Astrocyte (in vitro differentiated cells and primary cell): Measurements from ENCODE around the gene ITGA2. TPM values are rescaled to one million over a fixed set of nuclear protein-coding genes. Genes with fewer than 3 reads are reported as not detected.

Source experiments
- DNase-seq: peaks from one replicate; pipeline ENCODE4 v3.0.0-alpha.2; 2010; ENCODE audit warnings: low read depth
- FAIRE-seq: peaks from 2 replicates; lab custom pipeline; 2011; peaks lifted over from hg19 to GRCh38; lab: Jason Lieb, UNC
- H2AFZ ChIP-seq: 2 replicates; pipeline ENCODE4 v1.6.0; 2012; ENCODE audit warnings: low read depth, low read length, inconsistent platforms
- H3K27ac ChIP-seq: 2 replicates; pipeline ENCODE4 v1.5.1; 2011; ENCODE audit warnings: low read depth, low read length, inconsistent platforms
- H3K27me3 ChIP-seq: 2 replicates; pipeline ENCODE4 v1.6.0; 2011; ENCODE audit warnings: low read length, inconsistent platforms; ENCODE audit not compliant: insufficient read depth
- H3K36me3 ChIP-seq: 2 replicates; pipeline ENCODE4 v1.5.1; 2011; ENCODE audit warnings: low read length, inconsistent platforms; ENCODE audit not compliant: insufficient read depth
- H3K4me1 ChIP-seq: 2 replicates; pipeline ENCODE4 v1.5.1; 2011; ENCODE audit warnings: low read length, inconsistent platforms; ENCODE audit not compliant: insufficient read depth
- H3K4me2 ChIP-seq: 2 replicates; pipeline ENCODE4 v1.6.0; 2012; ENCODE audit warnings: low read length, inconsistent platforms
- H3K4me3 ChIP-seq: 2 replicates; pipeline ENCODE4 v1.5.1; 2011; ENCODE audit warnings: low read depth, mild to moderate bottlenecking, low read length, inconsistent platforms; ENCODE audit not compliant: insufficient read depth
- H3K79me2 ChIP-seq: 2 replicates; pipeline ENCODE4 v1.6.0; 2012; ENCODE audit warnings: mild to moderate bottlenecking, low read length, inconsistent platforms; ENCODE audit not compliant: insufficient read depth
- H3K9ac ChIP-seq: 2 replicates; pipeline ENCODE4 v1.6.0; 2012; ENCODE audit warnings: mild to moderate bottlenecking, low read length, inconsistent platforms
- H3K9me3 ChIP-seq: 2 replicates; pipeline ENCODE4 v1.5.1; 2012; ENCODE audit warnings: low read depth, mild to moderate bottlenecking, low read length, inconsistent platforms; ENCODE audit not compliant: insufficient read depth
- H4K20me1 ChIP-seq: 2 replicates; pipeline ENCODE4 v1.6.0; 2012; ENCODE audit warnings: low read length, inconsistent platforms; ENCODE audit not compliant: insufficient read depth
- H3K27ac Mint-ChIP-seq: one replicate; pipeline ENCODE4 v1.8.0; 2021; ENCODE audit warnings: mild to moderate bottlenecking, mixed read lengths; ENCODE audit not compliant: unreplicated experiment
- H3K27me3 Mint-ChIP-seq: one replicate; pipeline ENCODE4 v1.8.0; 2021; ENCODE audit warnings: low read depth, mixed read lengths; ENCODE audit not compliant: unreplicated experiment
- H3K36me3 Mint-ChIP-seq: one replicate; pipeline ENCODE4 v1.8.0; 2021; ENCODE audit warnings: low read depth, mixed read lengths; ENCODE audit not compliant: unreplicated experiment
- H3K4me1 Mint-ChIP-seq: one replicate; pipeline ENCODE4 v1.8.0; 2021; ENCODE audit warnings: low read depth, mixed read lengths; ENCODE audit not compliant: unreplicated experiment
- H3K4me3 Mint-ChIP-seq: one replicate; pipeline ENCODE4 v1.8.0; 2021; ENCODE audit warnings: mild to moderate bottlenecking, moderate library complexity, mixed read lengths; ENCODE audit not compliant: unreplicated experiment
- H3K9me3 Mint-ChIP-seq: one replicate; pipeline ENCODE4 v1.8.0; 2021; ENCODE audit warnings: mild to moderate bottlenecking, mixed read lengths; ENCODE audit not compliant: unreplicated experiment
- EZH2 ChIP-seq: IDR thresholded peaks from 2 replicates; pipeline ENCODE4 v1.6.1; 2012; ENCODE audit warnings: mild to moderate bottlenecking, low read length, inconsistent platforms; ENCODE audit not compliant: insufficient read depth
- total RNA-seq: library from RNA; stranded (reverse); gene quantifications from 2 replicates; pipeline ENCODE4 v1.2.1, GENCODE V29; 2021
- TF ChIP-seq, protein P1 (sequence below): IDR thresholded peaks from 2 replicates; pipeline ENCODE4 v1.5.1; 2011; ENCODE audit warnings: low read depth, mild to moderate bottlenecking, inconsistent platforms, low read length, moderate library complexity; ENCODE audit not compliant: insufficient read depth

Gene ITGA2
- total RNA-seq, 1 donor from 2014 or later = 35.9 TPM

DNA sequence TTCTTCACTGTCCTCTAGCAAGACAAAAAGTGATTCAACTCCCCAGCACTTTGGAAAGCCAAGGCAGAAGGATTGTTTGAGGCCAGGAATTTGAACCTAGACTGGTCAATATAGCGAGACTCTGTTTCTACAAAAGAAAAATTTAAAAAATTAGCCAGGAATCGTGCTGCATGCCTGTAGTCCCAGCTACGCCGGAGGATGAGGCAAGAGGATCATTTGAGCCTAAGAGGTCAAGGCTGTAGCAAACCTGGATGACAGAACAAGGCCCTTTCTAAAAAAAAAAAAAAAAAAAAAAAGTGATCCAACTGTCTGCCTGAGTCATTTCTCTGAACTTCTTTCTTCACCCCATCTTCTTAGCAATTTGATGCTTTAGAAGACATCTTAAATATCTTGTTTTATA is 12.4 kb downstream of the ITGA2 start:
- DNase-seq = no peak
- Mint-ChIP-seq H3K36me3 (peaks cover 3% of the 10 kb centered on the region), H3K4me1 (peaks cover 11% of the 10 kb centered on the region), H3K27me3 (no peaks in the 10 kb centered on the region), H3K9me3 (no peaks in the 10 kb centered on the region), H3K4me3 (no peak overlapping the region), H3K27ac (no peak overlapping the region)
- peaks cover 19% of the 10 kb centered on the region for H3K4me1 ChIP-seq
- TF ChIP-seq EZH2 = no peak
- TF ChIP-seq, protein P1, sequence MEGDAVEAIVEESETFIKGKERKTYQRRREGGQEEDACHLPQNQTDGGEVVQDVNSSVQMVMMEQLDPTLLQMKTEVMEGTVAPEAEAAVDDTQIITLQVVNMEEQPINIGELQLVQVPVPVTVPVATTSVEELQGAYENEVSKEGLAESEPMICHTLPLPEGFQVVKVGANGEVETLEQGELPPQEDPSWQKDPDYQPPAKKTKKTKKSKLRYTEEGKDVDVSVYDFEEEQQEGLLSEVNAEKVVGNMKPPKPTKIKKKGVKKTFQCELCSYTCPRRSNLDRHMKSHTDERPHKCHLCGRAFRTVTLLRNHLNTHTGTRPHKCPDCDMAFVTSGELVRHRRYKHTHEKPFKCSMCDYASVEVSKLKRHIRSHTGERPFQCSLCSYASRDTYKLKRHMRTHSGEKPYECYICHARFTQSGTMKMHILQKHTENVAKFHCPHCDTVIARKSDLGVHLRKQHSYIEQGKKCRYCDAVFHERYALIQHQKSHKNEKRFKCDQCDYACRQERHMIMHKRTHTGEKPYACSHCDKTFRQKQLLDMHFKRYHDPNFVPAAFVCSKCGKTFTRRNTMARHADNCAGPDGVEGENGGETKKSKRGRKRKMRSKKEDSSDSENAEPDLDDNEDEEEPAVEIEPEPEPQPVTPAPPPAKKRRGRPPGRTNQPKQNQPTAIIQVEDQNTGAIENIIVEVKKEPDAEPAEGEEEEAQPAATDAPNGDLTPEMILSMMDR = no peak
- H3K9me3 ChIP-seq = no peaks in the 10 kb centered on the region
- H2AFZ ChIP-seq = no peak overlapping the region
- no peak overlapping the region for H3K27ac ChIP-seq
- H3K79me2 ChIP-seq = peaks cover 27% of the 10 kb centered on the region
- no peak overlapping the region for H3K4me3 ChIP-seq
- no peak overlapping the region for H3K4me2 ChIP-seq
- no peak overlapping the region for H3K9ac ChIP-seq
- FAIRE-seq = no peak
- H3K27me3 ChIP-seq = no peaks in the 10 kb centered on the region
- H3K36me3 ChIP-seq = peaks cover 2% of the 10 kb centered on the region
- H4K20me1 ChIP-seq = no peaks in the 10 kb centered on the region

DNA sequence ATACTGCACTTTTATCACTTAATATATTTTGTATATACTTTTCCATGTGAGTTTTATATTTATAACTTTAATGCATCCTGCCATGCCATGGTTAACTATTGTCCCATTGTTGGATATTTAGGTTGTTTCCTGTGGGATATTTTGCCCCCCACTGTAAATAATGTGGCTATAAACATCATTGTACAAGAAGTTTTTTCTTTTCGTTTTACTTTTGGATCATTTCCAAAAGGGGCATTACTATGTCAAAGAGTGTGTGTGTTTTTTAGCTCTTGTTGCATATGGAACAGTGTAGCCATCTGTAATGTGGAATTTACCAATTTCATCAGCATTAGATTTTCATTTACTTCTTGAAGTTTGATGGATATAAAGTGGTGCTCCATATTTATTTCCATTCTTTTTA is 13.3 kb downstream of the ITGA2 start:
- no peak overlapping the region for H3K4me3 ChIP-seq
- Mint-ChIP-seq H3K4me3 (no peak overlapping the region), H3K27ac (no peak overlapping the region), H3K36me3 (peaks cover 3% of the 10 kb centered on the region), H3K9me3 (no peaks in the 10 kb centered on the region), H3K4me1 (peaks cover 13% of the 10 kb centered on the region), H3K27me3 (no peaks in the 10 kb centered on the region)
- peaks cover 2% of the 10 kb centered on the region for H3K36me3 ChIP-seq
- DNase-seq (no peak), FAIRE-seq (peak; percentile 13)
- H3K9me3 ChIP-seq = no peaks in the 10 kb centered on the region
- H4K20me1 ChIP-seq = no peaks in the 10 kb centered on the region
- no peak overlapping the region for H3K4me2 ChIP-seq
- H3K4me1 ChIP-seq = peaks cover 23% of the 10 kb centered on the region
- H2AFZ ChIP-seq = no peak overlapping the region
- H3K79me2 ChIP-seq = peaks cover 26% of the 10 kb centered on the region
- TF ChIP-seq EZH2 = no peak
- TF ChIP-seq, protein P1 = no peak
- no peak overlapping the region for H3K9ac ChIP-seq
- H3K27ac ChIP-seq = no peak overlapping the region
- no peaks in the 10 kb centered on the region for H3K27me3 ChIP-seq

- TF ChIP-seq, protein P1 = no peak
- TF ChIP-seq EZH2 = no peak
- Histone ChIP-seq H3K36me3 (peaks cover 2% of the 10 kb centered on the region), H4K20me1 (no peaks in the 10 kb centered on the region), H3K9ac (no peak overlapping the region), H3K4me3 (no peak overlapping the region), H3K27me3 (no peaks in the 10 kb centered on the region), H3K9me3 (no peaks in the 10 kb centered on the region), H3K4me1 (peaks cover 26% of the 10 kb centered on the region), H3K79me2 (peaks cover 21% of the 10 kb centered on the region), H3K4me2 (no peak overlapping the region), H2AFZ (no peak overlapping the region), H3K27ac (no peak overlapping the region)
- DNase-seq = no peak
- no peaks in the 10 kb centered on the region for H3K27me3 Mint-ChIP-seq
- H3K4me3 Mint-ChIP-seq = no peak overlapping the region
- H3K4me1 Mint-ChIP-seq = peaks cover 16% of the 10 kb centered on the region
- H3K36me3 Mint-ChIP-seq = peaks cover 3% of the 10 kb centered on the region
- no peak overlapping the region for H3K27ac Mint-ChIP-seq
- FAIRE-seq = no peak
- H3K9me3 Mint-ChIP-seq = no peaks in the 10 kb centered on the region
Observed at GRCh38 chr5:53003144-53003543, 14.0 kb downstream of the ITGA2 start.
